ENCODE results near the gene IFT122.

- TF ChIP-seq CTCF (IDR thresholded peaks at IDR 0.05; ENCODE audit: low read length) (no peak), EZH2 (IDR thresholded peaks at IDR 0.05; ENCODE audit: borderline replicate concordance, low read length) (no peak)
These were observed 11.0 kb upstream of the IFT122 start for GRCh38 chr3:129429080-129429451.
